ENCODE data around the gene CRYGC. TPM values are rescaled to one million over a fixed set of nuclear protein-coding genes. Genes with fewer than 3 reads are reported as not detected.

CRYGC gene
- polyA plus RNA-seq, result not detected

- 51 to 76% (median 75%) methylated on average over 19 of the region's 19 CpGs for WGBS, 3 donors
These were observed at the start of gene CRYGC for GRCh38 chr2:208129744-208130711. CRYGC (minus strand) TSS chr2:208129828; CDS start chr2:208129792, 36 bp downstream.

GRCh38 chr2:208179028-208179609 lies 49.5 kb upstream of the CRYGC start:
- no peak overlapping the region for H3K27ac ChIP-seq (ENCODE audit: low read depth, low read length)
- 57 to 66% (median 58%) methylated on average over 4 of the region's 4 CpGs for WGBS, 3 donors

More at GRCh38 chr2:208129744-208130711, at the start of gene CRYGC:
- no peak within 1 kb of the TSS for H3K27ac ChIP-seq (ENCODE audit: low read depth, low read length)

- WGBS, 3 donors, result 65 to 73% (median 69%) methylated on average over 6 of the region's 6 CpGs
- no peak overlapping the region for H3K27ac ChIP-seq (ENCODE audit: low read depth, low read length)
These were observed 46.2 kb upstream of the CRYGC start for GRCh38 chr2:208175840-208176153.

- 39 to 46% (median 40%) methylated on average over 20 to 21 of the region's 21 CpGs for WGBS, 3 donors
- no peak overlapping the region for H3K27ac ChIP-seq (ENCODE audit: low read depth, low read length)
These were observed 45.6 kb upstream of the CRYGC start for GRCh38 chr2:208175069-208175839.

- no peak overlapping the region for H3K27ac ChIP-seq (ENCODE audit: low read depth, low read length)
- WGBS, 3 donors, result 79 to 88% (median 85%) methylated on average over 9 of the region's 9 CpGs
These were observed 44.5 kb upstream of the CRYGC start for GRCh38 chr2:208174144-208174543.

GRCh38 chr2:208172125-208172524 lies 42.5 kb upstream of the CRYGC start:
- no peak overlapping the region for H3K27ac ChIP-seq (ENCODE audit: low read depth, low read length)
- WGBS, 3 donors, result 43 to 63% (median 49%) methylated on average over 4 of the region's 4 CpGs

GRCh38 chr2:208164951-208165755 lies 35.5 kb upstream of the CRYGC start:
- WGBS, 3 donors, result 82 to 90% (median 83%) methylated on average over 2 of the region's 2 CpGs
- H3K27ac ChIP-seq (ENCODE audit: low read depth, low read length), result no peak overlapping the region

- 68 to 77% (median 72%) methylated on average over 2 of the region's 2 CpGs for WGBS, 3 donors
- no peak within 1 kb of the TSS for H3K27ac ChIP-seq (ENCODE audit: low read depth, low read length)
These were observed 33.9 kb upstream of the CRYGC start, which contains the start of gene CRYGA for GRCh38 chr2:208163489-208163888. CRYGA (minus strand) TSS chr2:208163589; CDS start chr2:208163556, 33 bp downstream.

- no peak overlapping the region for H3K27ac ChIP-seq (ENCODE audit: low read depth, low read length)
- 67 to 78% (median 73%) methylated on average over 2 of the region's 2 CpGs for WGBS, 3 donors
These were observed 26.8 kb upstream of the CRYGC start for GRCh38 chr2:208156439-208156838.

- H3K27ac ChIP-seq (ENCODE audit: low read depth, low read length), result no peak overlapping the region
These were observed 23.5 kb upstream of the CRYGC start for GRCh38 chr2:208153156-208153555.

GRCh38 chr2:208150956-208151355 lies 21.3 kb upstream of the CRYGC start:
- H3K27ac ChIP-seq (ENCODE audit: low read depth, low read length), result no peak overlapping the region
- WGBS, 3 donors, result 56 to 100% (median 69%) methylated on average over 1 of the region's 1 CpG

GRCh38 chr2:208150094-208150493 lies 20.5 kb upstream of the CRYGC start:
- no peak overlapping the region for H3K27ac ChIP-seq (ENCODE audit: low read depth, low read length)

GRCh38 chr2:208148803-208149202 lies 19.2 kb upstream of the CRYGC start:
- 74 to 78% (median 75%) methylated on average over 2 of the region's 2 CpGs for WGBS, 3 donors
- no peak overlapping the region for H3K27ac ChIP-seq (ENCODE audit: low read depth, low read length)

GRCh38 chr2:208147759-208148158 lies 18.1 kb upstream of the CRYGC start:
- 79 to 86% (median 80%) methylated on average over 3 of the region's 3 CpGs for WGBS, 3 donors
- H3K27ac ChIP-seq (ENCODE audit: low read depth, low read length), result no peak overlapping the region

GRCh38 chr2:208147008-208147407 lies 17.4 kb upstream of the CRYGC start:
- H3K27ac ChIP-seq (ENCODE audit: low read depth, low read length), result no peak overlapping the region

GRCh38 chr2:208146006-208146405 lies 16.4 kb upstream of the CRYGC start, which contains the start of gene CRYGB:
CRYGB (minus strand) TSS chr2:208146158; CDS start chr2:208146120, 38 bp downstream.
- H3K27ac ChIP-seq (ENCODE audit: low read depth, low read length), result no peak within 1 kb of the TSS
- 59 to 81% (median 60%) methylated on average over 6 of the region's 6 CpGs for WGBS, 3 donors

- 55 to 75% (median 58%) methylated on average over 12 to 14 of the region's 14 CpGs for WGBS, 3 donors
- H3K27ac ChIP-seq (ENCODE audit: low read depth, low read length), result no peak overlapping the region
These were observed 13.5 kb upstream of the CRYGC start for GRCh38 chr2:208142925-208143799.

Data from adipose tissue (tissue), 3 donors.